Fibroblast of skin of left quadriceps (primary cell): ENCODE measurements around the gene MCAT.
"Not testable (repeated sequence)": the region's sequence is repeated elsewhere in the genome, so short reads cannot be mapped to it uniquely, and the experiment has no call there.

Source experiments
- DNase-seq, 2 experiments: peaks; one replicate each; pipeline ENCODE4 v3.0.0-alpha.2; 2013; ENCODE audit warnings: low read depth in 2 of 2

Gene MCAT

DNA sequence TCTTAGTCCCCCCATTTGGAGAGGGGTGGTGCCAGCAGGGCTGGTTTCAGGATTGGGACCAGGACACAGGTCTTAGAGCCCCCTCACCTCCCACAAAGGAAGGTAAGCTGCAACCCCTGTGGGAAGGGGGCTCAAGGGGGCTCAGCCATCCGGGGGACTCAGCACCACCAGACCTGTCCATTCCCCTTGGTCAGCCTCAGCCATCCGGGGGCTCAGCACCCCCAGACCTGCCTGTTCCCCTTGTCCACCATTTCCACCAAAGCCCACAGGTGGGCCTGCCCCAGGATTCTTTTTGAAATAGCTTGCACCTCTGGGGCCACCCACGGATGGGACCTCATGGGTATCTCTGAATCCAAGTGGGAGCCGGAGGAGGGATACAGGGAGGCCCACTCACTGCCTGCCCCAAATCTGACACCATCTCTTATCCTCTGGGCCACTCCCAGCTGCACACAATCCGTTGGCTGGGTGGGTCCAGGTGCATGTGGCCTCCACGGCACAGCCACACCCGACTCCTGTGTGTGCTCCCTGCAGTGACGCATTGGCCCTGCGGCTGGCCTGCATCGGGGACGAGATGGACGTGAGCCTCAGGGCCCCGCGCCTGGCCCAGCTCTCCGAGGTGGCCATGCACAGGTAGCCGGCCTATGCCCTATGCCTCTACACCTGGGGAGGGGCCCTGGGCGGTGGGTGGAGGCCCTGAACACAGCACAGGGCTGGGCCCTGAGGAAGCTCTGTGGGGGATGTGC is 15.9 kb downstream of the MCAT start:
- no peak for DNase-seq

DNA sequence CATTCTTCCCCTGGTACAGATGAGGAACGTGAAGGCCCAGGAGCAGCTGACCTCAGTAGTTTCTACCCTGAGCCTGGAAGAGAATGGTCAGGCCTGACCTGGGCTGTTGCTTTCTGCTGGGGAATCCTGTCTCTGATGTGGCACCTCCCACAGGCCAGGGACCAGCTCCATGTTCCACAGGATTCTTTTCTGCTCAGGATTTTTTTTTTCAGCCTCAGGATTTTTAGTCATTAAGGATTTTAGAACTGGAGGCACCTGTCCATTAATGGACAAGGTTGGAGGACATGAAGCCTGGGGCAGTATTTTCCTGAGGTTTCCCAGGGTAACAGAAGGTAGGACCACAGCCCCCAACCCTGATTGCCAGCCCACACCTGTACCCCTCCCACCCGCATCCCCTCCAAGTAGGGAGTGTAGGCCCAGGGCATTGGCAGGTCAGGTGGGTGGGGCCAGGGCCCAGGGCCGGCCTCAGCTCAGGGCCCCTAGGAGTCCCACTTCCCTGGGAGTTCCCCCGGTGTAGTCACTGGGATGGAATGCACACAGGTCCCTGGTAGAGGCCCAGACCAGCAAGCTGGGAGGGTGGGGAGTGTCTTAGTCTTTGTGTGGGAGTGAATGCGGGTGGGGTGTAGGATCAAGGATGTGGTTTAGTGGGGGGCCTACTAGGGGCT is 16.6 kb downstream of the MCAT start:
- DNase-seq = peak; percentile 40 to 45

GRCh38 chr22:43118953-43119458 is 24.2 kb downstream of the MCAT start:
- DNase-seq = no peak

GRCh38 chr22:43118024-43118849 is 25.0 kb downstream of the MCAT start:
- no peak for DNase-seq

DNA sequence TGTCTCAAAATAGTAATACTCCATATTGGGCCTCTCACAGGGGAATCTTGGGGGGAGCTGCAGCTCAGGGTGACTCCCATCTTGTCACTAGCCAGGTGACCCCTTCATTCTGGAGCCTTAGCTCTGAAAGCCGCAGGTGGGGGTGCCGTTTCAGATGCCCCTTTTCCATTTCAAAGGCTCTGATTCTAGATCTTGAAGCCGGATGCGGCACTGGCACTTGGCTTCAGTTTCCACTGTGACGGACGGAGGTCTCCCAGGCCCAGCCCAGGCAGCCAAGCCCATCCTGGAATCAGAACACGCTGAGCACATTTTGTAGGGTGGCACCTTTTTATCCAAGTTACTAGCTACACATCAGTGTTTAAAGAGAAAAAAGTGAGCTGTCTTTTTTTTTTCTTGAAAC is 26.3 kb downstream of the MCAT start:
- DNase-seq = no peak

GRCh38 chr22:43114958-43115357 is 28.2 kb downstream of the MCAT start:
- no peak for DNase-seq

DNA sequence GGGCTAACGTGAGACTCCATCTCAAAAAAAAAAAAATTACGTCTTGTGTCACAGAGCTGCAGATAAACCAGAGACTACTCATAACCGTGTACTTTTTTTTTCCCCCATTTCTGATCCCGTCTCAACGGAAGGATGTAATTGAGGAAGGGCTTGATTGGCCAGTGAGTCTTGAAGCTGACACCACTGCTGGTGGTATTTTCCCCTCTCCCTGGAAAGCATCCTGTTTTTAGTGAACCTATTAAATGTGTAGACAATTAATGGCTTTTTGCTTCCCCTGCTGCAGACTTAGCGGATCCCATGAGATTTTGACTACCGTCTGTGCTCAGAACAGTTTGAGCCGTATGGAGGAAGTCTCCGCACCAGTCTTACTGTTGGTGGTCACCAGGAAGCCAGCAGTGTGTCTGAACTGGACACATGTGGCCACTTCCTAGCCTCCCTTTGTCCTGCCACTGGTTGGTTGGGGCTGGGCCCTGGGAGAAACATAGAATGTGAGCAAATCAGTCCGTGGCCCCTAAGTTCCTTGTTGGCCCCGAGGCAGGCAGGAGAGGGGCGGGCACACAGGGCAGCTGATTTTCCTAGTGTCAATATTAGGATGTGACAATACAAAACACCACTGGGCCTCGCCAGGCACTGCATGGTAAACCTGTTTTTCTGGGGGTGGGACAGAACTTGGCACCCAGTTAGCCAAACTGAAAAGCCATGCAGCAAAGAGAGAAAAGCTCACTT is 29.5 kb downstream of the MCAT start:
- DNase-seq = no peak

DNA sequence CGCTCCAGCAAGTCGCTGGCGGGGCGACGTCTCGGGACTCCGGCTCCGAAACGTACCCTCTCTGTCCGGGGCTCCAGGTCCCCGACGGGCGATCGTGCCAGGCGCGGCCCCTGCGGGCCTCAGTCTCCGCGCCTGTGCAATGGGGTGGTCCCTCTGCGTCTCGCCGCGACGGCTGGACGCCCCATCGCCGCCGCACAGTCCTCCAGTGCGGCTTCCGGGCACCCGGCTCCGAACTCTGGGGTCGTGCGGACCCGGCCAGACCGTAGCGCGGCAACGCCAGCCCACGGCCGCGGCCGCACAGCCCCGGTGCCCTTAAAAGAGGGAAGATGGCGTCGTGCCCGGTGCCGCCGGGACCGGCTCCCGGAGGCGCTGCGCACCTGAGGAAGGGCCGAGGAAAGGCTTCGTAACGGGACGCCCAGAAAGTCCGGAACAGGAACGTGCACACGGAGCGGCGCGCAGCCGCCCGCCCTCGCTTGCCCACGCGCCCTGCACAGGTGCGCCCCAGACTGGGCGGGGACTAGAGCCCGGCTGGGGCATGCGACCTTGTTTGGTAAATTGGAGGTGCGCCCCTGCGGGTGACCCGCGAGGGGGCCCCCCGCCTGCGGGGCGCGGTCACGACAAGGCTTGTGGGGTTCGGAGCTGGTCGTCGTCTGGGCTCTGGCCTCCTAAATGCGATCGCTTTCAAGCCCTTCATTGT is 32.1 kb downstream of the MCAT start:
- no peak for DNase-seq

DNA sequence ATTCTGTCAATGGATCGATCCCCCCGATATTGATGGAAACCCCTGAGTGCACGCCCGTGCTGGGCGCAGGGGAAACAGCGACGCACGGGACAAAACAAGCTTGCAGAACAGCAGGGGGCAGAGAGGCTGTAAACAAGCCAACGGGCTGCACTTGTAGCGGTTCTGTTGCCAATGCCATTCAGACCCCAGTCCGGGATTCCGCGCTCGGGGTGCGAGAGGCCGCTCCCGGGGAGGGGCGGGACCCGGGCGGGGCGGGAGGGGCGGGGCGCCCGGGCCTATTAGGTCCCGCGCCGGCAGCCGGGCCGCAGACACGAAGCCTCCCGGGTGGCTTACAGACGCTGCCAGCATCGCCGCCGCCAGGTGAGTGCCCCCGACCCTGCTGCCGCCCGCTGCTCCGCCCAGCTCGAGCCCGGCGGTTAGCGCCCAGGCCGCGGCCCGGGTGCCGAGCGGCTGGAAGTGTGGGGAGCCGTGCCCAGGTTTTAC is 32.7 kb downstream of the MCAT start, which contains the start of gene BIK:
Gene BIK (plus strand): TSS at position 307 of the 483 bp plus-strand sequence. CDS start 13,273 bp downstream, outside the sequence.
- no peak for DNase-seq

DNA sequence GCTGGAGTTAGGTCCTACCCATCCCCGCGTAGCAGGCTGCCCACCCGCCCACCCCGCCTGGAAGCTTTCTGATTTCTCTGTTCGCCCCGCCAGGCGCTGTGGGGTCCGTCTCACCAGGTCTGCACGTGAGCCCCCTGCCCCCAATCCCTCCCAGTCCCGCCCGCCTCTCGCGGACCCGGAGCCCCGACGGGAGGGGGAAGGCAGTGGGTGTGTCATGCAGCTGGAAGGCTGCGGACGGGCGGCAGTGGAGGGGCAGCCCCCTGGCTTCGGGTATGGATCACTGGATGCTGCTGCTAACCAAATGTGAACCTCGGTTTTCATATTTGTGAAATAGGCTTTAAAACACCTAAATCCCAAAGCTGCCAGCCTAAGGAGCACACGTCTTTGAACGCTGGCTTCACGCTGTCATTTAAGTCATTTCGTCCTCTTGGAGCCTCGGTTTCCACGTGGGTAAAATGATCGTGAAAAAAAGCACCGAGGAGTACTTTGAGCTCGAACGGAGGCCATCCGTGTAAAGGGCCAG is 33.2 kb downstream of the MCAT start:
- DNase-seq = no peak

GRCh38 chr22:43109511-43109910 is 33.7 kb downstream of the MCAT start:
- DNase-seq = no peak

- no peak for DNase-seq
Observed at GRCh38 chr22:43106302-43106701, 36.9 kb downstream of the MCAT start.

DNA sequence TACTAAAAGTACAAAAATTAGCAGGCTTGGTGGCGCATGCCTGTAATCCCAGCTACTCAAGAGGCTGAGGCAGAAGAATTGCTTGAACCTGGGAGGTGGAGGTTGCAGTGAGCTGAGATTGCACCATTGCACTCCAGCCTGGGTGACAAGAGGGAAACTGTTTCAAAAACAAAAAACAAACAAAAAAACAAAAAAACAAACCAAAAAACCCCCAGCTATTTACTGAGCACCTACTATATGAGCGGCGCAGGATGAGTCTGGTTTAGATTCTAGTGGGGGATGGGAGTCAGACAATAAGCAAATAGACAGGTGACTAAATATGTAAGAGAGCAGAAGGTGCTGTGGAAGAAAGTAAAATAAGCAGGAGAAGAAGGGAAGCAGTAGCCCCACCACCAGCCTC is 38.2 kb downstream of the MCAT start:
- not testable (repeated sequence) for DNase-seq

- not testable (repeated sequence) for DNase-seq
Observed at GRCh38 chr22:43104056-43104625, 39.1 kb downstream of the MCAT start.

DNA sequence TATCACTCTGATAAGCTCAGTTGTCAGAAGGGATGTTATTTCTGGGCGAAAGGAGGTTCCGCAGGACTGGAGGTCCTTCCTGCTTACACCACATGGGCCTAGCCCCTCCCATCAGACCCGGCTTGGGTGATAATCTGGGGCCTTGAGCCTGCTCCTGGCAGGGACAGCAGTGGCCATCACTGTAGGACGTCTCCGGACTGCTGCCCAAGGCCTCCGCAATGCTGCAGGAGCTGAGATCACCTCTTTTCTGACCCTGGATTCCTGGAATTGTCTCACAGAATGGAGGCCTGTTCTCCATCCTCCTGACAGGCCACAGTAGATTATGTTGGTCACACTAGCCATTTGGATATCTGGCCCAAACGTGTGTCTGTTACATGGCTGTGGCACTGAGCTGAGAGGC is 41.9 kb downstream of the MCAT start:
- DNase-seq = no peak

GRCh38 chr22:43100225-43100624 is 43.0 kb downstream of the MCAT start:
- DNase-seq = no peak

- no peak for DNase-seq
Observed at GRCh38 chr22:43099095-43099494, 44.1 kb downstream of the MCAT start.

- DNase-seq = no peak
Observed at GRCh38 chr22:43098356-43098755, 44.8 kb downstream of the MCAT start.

GRCh38 chr22:43096420-43096819 is 46.8 kb downstream of the MCAT start:
- no peak for DNase-seq

DNA sequence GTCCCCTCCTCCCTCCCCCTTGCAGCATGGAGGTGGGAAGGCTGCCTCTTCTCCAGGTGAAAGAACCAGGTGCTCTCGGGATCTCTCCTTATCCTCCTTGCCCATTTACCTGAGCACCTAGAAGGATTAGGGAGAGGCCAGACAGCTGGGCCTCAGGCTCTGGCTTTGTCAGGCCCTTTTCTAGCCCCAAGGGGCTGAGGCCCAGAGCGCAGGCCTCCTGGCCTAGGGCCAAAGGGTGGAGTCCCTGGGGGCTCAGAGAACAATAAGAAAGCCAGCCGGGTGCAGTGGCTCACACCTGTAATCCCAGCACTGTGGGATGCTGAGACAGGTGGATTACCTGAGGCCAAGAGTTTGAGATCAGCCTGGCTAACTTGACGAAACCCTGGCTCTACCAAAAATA is 48.6 kb downstream of the MCAT start:
- DNase-seq = no peak
